A204.1 (cell line): ENCODE data around the gene PRG3.

ENCODE experiments used
- FAIRE-seq: peaks from 2 replicates; lab custom pipeline; 2012; peaks lifted over from hg19 to GRCh38; lab: Jason Lieb, UNC

Gene PRG3, protein sequence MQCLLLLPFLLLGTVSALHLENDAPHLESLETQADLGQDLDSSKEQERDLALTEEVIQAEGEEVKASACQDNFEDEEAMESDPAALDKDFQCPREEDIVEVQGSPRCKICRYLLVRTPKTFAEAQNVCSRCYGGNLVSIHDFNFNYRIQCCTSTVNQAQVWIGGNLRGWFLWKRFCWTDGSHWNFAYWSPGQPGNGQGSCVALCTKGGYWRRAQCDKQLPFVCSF

GRCh38 chr11:57380975-57381374 lies at the start of gene PRG3:
PRG3 (minus strand) TSS chr11:57381150; CDS start chr11:57380708, 442 bp downstream.
- FAIRE-seq, result no peak

- no peak for FAIRE-seq
Measured at GRCh38 chr11:57429946-57430345, 49.0 kb upstream of the PRG3 start.

- FAIRE-seq, result no peak
Measured at GRCh38 chr11:57428643-57429042, 47.7 kb upstream of the PRG3 start.

- FAIRE-seq, result no peak
Measured at GRCh38 chr11:57427727-57428082, 46.8 kb upstream of the PRG3 start.

DNA sequence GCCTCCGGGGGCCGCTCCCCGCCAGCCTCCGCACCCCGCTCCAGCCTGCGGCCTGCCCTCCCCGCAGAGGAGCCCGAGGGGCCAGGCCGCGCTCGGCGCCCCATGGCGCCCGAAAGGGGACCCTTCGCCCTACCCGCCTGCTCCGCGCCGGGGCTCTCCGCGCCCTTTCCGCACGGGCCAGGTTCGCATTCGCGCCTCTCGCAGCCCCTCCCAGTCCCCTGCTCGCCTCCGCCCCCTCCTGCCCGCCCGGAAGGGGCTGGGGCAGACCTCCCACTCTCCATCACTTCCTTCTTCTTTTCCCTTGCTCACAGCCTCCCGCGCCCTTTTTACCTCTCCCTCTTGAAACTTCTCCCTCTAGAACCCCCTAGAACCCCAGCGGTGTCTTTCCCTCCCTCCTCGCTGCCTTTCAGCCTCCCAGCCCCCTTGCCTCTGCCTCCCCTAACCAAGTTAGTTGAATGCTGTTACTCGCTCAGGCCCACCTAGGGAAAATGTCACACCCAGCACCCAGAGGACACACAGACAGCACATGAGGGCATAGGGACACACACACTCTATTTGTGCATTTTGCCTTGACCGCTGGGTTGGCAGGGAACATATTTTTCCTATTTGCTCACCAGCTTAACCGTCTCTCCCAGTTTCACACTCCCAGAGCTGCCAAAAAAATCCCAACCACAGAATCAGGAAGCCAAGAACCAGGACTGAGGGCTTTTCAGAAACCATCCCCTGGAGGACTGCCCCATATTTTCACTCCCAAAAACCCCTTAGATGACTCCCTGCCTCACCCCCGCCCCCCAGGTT lies 46.2 kb upstream of the PRG3 start, which contains the start of gene SLC43A3:
SLC43A3 (minus strand) TSS at position 193 of the 798 bp plus-strand sequence. CDS start 949 bp downstream, outside the sequence.
- no peak for FAIRE-seq

DNA sequence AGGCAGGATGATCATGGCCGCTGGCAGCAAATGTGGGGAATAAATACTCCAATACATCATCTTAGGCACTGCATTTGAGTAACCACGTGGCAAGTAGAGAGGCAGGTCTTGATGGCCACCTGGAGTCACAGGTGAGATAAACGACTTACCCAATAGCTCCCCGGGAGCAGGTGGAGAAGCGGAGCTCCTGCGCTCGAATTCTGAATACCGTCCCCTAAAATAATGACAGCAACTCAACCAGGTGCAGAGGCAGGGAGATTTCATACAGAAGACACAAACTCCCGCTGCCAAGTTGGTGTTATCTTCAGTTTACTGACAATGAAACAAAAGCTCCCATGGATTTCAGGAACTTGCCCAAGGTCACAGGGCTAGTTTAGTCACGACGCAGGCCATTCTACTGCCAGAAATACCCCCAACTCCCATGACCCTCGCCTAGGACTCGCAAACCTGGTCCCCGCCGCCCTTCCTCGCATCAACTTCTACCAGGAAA lies 45.5 kb upstream of the PRG3 start:
- FAIRE-seq, result no peak

DNA sequence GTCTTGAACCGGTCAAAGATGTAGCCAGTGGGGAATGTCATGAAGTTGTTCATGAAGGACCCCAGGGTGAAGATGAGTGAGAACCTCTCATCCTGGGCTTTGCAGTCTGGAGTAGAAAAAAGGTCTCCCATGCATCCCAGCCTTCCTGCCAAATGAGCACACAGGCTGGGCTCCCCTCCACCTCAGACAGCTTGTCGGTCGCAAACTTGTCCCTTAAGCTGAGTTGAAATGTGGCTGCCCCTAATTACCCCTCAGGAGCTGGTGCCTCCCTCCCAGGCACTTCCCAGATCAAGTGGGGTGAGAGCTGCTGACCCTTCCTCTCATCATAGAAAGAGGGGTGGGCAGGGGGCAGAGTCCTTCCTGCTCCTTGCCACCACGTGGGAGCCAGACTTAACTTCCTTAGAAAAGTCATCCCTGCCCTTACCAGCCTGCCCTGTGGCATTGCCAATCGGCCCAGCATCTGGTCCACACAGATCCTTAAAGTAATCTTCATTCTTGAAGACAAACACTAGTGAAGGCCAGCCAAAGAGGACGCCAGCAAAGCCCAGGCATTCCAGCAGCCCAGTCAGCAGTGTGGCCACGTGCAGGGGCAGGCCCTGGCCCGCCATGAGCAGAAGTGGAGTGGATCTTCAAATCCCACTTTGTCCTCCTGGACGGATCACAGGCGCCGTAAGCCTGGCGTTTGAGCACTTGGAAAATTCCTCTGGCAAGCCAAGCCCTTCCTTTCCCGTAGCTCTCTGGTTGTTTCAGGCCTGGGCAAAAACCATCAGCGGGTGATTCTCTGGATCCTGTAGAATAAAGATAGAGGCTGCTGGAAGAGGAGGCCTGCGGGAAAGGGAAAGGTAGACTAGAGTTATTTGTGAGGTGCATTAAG lies 44.9 kb upstream of the PRG3 start:
- FAIRE-seq, result no peak

DNA sequence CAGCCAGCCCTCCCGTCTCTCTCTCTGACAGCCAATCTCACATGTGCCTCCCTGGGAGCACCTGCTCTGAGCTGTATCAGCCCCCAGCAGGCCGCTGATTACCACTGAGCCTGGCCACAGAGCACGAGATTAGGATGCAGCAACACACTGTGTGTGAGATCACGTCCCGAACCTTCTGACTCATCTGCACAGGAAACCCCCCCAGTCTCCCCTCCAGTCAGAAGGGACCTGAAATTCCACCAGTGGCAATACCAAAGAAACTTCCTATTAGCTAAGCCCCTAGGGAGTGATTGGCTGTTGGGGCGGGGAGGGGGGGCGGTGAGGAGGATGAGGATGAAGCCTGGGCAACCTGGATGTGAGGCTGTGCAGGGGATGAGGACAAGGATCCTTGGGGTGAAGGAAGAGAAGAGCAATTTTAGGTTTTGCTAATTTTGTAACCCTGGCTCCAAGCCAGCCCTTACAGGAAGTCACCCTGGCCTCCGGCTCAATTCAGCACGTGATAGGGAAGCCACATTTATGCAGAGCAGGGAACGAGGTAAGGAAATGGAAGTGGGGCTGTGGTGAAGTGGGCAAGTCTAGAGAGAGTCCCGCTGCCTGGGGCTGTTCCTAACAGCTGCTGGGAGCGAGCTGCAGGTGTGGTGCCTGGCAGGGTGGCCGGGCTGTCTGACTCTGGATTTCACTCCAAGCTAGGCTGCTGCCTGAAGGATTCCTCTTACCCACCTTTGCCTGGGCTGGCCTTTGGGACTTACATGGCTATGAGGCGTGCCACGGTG lies 44.0 kb upstream of the PRG3 start:
- FAIRE-seq, result no peak

DNA sequence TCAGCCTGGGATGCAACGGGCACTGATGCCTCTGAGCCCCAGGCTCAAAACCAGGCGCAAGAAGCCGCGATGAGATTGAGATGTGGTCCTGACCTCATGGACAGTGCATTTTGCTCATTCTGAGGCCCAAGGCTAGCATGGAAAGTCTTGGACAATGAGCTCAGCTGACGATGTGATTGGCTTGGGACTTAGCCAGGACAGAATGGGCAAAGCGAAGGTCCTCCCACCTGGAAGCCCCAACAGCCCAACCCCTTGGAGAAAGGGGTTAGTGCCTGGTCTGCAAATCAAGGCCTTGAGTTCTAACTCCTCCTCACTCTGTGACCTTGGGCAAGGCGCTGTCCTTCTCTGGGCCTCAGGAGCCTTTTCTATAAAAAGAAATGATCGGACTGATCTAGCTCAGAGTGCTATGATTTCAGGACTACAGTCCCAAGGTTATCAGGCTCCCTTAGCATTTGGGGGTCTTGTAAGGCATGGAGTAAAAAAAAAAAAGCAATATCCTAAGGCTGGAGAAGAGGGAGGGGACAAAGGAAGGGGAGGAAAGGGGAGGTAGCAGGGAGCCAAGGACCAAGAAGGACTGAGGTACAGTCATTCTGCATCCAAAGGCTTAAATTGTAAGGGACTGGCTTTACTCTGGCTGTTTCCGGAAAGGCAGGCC lies 43.3 kb upstream of the PRG3 start:
- FAIRE-seq, result no peak

GRCh38 chr11:57422669-57423068 lies 41.7 kb upstream of the PRG3 start:
- no peak for FAIRE-seq

DNA sequence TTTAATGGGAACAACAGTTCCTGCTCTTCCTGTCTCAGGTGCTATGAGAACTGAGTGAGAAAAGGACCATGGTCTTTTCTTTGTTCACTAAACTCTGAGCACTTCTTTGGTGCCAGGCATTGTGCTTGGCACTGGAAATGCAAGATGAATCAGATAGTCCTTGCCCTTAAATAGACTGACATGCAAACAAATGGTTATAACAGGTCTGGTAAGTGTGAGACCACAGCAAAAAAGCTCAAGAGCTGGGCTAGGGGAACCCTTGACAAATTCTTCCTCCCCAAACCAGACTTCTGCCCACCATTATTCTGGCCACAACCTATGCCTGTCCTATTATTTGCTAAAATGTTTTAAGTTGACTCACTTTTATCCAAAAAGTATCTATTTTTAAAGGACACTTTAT lies 40.9 kb upstream of the PRG3 start:
- FAIRE-seq, result no peak

DNA sequence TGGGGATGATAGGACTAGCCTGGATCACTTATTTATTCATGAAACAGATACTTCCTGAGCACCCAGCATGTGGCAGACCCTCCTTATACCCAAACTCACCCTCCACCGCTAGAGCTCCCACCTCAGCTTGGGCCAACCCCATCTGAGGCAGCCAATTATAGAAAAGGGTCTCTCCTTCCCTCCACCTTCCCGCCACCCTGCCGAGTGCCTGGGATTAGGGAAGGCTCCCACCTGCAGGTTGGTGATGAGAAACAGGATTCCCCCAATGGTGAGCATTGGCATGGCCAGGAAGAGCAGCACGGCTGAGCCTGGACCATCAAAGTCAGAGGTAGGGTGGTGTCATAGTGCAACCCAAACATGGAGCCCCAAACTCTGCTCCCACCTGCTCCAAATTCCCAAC lies 40.1 kb upstream of the PRG3 start:
- no peak for FAIRE-seq

DNA sequence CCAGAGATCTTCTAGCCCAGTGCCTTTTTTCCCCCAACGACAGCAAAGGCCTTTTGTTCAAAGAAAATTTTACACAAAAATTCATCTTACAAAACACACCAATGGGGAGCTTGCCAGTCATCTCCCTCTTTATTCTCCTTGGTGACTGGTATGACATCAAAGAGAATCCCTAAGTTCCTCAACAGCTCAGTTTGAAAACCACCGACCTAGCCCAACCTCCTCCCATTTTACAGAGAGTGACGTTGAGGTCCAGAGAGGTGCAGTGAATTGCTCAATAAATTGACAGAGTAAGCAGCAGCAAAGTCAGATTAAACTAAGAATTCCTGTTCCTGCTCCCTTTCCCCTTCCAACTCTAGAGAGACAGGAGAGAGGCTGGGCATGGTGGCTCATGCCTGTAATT lies 38.2 kb upstream of the PRG3 start:
- FAIRE-seq, result no peak

DNA sequence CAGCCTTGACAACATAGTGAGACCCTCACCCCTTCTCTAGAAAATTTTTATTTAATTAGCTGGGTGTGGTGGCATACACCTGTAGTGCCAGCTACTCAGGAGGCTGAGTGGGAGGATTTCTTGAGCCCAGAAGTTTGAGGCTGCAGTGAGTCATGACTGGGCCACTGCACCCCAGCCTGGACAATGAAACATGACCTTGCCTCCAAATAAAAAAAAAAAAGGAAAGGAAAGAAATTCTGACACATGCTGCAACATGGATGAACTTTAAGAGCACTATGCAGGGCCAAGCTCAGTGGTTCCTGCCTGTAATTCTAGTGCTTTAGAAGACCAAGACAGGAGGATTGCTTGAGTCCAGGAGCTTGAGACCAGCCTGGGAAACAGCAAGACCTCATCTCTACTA lies 37.2 kb upstream of the PRG3 start:
- FAIRE-seq, result no peak

DNA sequence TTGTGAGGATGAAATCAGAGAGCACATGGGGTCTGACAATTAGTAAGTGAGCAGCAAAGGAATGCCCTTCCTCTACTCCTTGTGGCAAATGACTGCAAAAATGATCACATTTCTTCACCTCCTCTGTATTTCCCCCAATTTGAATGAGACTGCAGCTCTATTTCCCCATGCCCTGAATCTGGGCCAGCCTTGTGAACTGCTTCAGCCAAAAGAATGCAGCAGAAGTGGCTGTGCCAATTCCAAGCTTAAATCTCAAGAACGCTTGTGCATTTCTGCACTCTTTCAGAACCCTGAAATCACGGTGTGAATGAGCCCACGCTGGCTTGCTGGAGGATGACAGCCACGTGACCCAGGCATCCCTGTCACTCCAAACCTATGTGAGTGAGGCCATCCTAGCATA lies 36.1 kb upstream of the PRG3 start:
- no peak for FAIRE-seq

DNA sequence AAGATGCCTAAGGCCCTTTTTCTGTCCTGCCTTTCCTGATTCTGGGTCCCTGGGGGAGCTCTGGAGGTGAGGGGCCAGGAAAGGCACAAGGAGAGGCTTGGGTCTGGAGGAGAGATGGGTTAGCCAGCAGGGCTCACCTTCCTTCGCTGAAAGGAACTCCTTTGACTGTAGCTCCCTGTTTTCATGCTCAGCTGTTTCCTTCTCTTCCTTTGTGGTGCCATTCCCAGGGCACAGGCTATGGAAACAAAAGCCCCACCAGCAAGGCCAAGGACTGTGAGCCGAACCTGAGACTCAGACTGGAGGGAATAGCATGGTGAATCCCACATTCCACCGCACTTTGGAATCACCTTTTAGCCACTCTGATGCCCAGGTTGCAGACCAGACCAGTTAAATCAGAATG lies 35.5 kb upstream of the PRG3 start:
- FAIRE-seq, result no peak

DNA sequence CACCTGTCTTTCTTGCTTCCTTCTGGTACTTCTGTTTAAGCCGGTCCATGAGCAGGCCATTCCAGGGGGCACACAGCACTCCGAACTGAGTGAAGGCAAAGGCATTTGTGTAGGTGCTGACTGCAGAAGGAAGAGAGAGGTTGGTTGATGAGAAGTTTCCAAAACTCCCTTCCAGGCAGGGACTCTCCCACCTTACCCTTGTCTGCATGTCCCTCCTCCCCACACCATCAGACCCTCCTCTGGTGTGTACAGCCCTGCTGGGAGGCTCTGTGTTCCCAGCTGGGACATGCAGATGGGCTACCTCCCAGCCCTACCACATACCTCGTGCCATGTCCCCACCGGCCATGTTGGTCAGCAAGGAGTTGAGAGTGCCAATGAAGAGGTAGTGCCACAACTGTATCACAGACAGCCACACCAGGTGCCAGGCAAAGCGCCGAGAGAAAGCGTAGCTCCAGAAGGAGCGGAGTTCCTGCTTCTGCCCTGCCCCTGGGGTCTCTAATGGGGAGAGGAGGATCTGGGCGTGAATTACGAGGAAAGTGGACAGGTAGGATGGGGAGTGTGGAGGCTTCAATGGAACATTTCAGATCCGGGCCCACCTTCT lies 33.8 kb upstream of the PRG3 start:
- FAIRE-seq, result no peak

GRCh38 chr11:57413681-57414080 lies 32.7 kb upstream of the PRG3 start:
- FAIRE-seq, result no peak

DNA sequence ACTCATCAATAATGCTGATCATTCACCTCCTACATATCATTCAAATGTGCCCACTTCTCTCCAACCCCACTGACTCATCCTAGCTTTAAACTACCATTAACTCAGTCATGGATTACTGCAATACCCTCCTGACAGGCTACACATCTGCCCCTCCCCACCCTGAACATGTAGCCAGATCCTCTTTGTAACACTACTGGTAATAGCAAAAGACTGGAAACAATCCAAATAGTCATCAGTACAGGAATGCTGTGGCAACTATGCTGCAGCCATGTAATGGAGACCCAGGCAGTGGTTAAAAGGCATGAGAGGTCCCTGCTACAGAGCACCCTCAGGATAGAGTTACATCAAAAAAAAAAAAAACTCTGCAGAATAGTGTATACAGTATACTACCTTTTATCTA lies 29.3 kb upstream of the PRG3 start:
- no peak for FAIRE-seq

- no peak for FAIRE-seq
Measured at GRCh38 chr11:57409321-57410100, 28.6 kb upstream of the PRG3 start.
